ENCODE results near the gene PPP4R1. TPM values are rescaled to one million over a fixed set of nuclear protein-coding genes. Genes with fewer than 3 reads are reported as not detected.
A peak's percentile ranks its signal among the peaks of the same experiment; 100 is the strongest.

The PPP4R1 gene
- total RNA-seq, 1 experiment from 2014 or later = 106 TPM

GRCh38 chr18:9574473-9575115 is 39.8 kb downstream of the PPP4R1 start:
- Histone ChIP-seq H3K23me2 (ENCODE audit: insufficient read length, low read depth, low read length, poor library complexity, severe bottlenecking) (no peaks in the 10 kb centered on the region), H2BK20ac (ENCODE audit: low read depth, low read length, poor library complexity, severe bottlenecking) (no peak overlapping the region), H3K9me3 (ENCODE audit: control insufficient read depth, low read depth, low read length) (no peaks in the 10 kb centered on the region), H3K4me1 (ENCODE audit: insufficient read depth, low read length) (0 out of 2 replicates have a peak, but pooled peaks cover 2% of the 10 kb centered on the region), H3T11ph (ENCODE audit: low read length) (no peak overlapping the region), H3K14ac (ENCODE audit: insufficient read depth, low read length) (no peak overlapping the region), H4K8ac (replicated peaks; ENCODE audit: insufficient read length, low read depth, low read length) (no peak overlapping the region), H3K9ac (ENCODE audit: extremely low read depth, insufficient read length, low read length) (no peak overlapping the region), H2BK120ac (ENCODE audit: low read depth, low read length, poor library complexity, severe bottlenecking) (no peak overlapping the region), H3K18ac (ENCODE audit: insufficient read length, low read depth, low read length) (no peak overlapping the region), H2BK12ac (ENCODE audit: insufficient read length, low read depth, low read length) (no peak overlapping the region), H3K27ac (ENCODE audit: insufficient read length, low read depth, low read length) (peak overlapping the region; percentile 55), H4K20me1 (ENCODE audit: control insufficient read depth, insufficient read depth, insufficient read length) (no peaks in the 10 kb centered on the region), H3K56ac (ENCODE audit: insufficient read length, low read depth, low read length) (no peak overlapping the region), H3K4ac (ENCODE audit: low read depth, low read length) (no peak overlapping the region), H3K4me2 (ENCODE audit: insufficient read depth, insufficient read length, low read length) (peak overlapping the region; percentile 33), H3K79me1 (ENCODE audit: insufficient read depth, low read depth, low read length, poor library complexity, severe bottlenecking) (no peaks in the 10 kb centered on the region), H2AK5ac (ENCODE audit: insufficient read length, low read length) (no peak overlapping the region), H3K27me3 (ENCODE audit: insufficient read depth, low read length) (no peaks in the 10 kb centered on the region), H3K23ac (ENCODE audit: insufficient read length, low read depth, low read length) (no peak overlapping the region), H2BK15ac (ENCODE audit: low read depth, low read length) (no peak overlapping the region), H2AFZ (ENCODE audit: low read length) (no peak overlapping the region), H4K5ac (ENCODE audit: insufficient read length, low read depth, low read length) (no peak overlapping the region), H3K79me2 (ENCODE audit: insufficient read depth, low read length) (no peaks in the 10 kb centered on the region), H4K91ac (ENCODE audit: insufficient read length, low read depth, low read length) (no peak overlapping the region), H2BK5ac (ENCODE audit: insufficient read length, low read length) (no peak overlapping the region)
- Mint-ChIP-seq H3K9me3 (no peaks in the 10 kb centered on the region), H3K36me3 (ENCODE audit: insufficient read depth in 1 of 3, low read depth in 3 of 3) (peaks cover 4 to 34% (median 24%) of the 10 kb centered on the region in 3 experiments; a peak in 5 of 7 replicates), H3K27me3 (ENCODE audit: low read depth) (no peaks in the 10 kb centered on the region), H3K4me3 (no peak overlapping the region; a peak in 2 of 5 replicates), H3K4me1 (peaks cover 16 to 20% of the 10 kb centered on the region in 2 experiments), H3K27ac (peak overlapping the region; percentile 6 to 70 (median 49); a peak in 5 of 7 replicates)
- DNase-seq = no peak
- TF ChIP-seq, protein P1, sequence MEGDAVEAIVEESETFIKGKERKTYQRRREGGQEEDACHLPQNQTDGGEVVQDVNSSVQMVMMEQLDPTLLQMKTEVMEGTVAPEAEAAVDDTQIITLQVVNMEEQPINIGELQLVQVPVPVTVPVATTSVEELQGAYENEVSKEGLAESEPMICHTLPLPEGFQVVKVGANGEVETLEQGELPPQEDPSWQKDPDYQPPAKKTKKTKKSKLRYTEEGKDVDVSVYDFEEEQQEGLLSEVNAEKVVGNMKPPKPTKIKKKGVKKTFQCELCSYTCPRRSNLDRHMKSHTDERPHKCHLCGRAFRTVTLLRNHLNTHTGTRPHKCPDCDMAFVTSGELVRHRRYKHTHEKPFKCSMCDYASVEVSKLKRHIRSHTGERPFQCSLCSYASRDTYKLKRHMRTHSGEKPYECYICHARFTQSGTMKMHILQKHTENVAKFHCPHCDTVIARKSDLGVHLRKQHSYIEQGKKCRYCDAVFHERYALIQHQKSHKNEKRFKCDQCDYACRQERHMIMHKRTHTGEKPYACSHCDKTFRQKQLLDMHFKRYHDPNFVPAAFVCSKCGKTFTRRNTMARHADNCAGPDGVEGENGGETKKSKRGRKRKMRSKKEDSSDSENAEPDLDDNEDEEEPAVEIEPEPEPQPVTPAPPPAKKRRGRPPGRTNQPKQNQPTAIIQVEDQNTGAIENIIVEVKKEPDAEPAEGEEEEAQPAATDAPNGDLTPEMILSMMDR (conservative IDR thresholded peaks at IDR 0.05) = no peak
- WGBS (ENCODE audit: extremely low coverage, insufficient read length, low lambda C conversion rate) = no CpG with 5 or more reads among the region's 7 CpGs

Measured in H9 (cell line).